HG03469 (cell line): ENCODE data around the gene FOXM1.

Experiments
- ATAC-seq: cut with Tn5 transposase; IDR thresholded peaks from one replicate; pipeline ENCODE4 v1.9.1; 2021; ENCODE audit warnings: mild to moderate bottlenecking, moderate library complexity, moderate number of reproducible peaks; ENCODE audit not compliant: unreplicated experiment

Gene FOXM1

GRCh38 chr12:2842948-2843347 lies 34.0 kb downstream of the FOXM1 start:
- ATAC-seq, result no peak

GRCh38 chr12:2841056-2841650 lies 35.8 kb downstream of the FOXM1 start:
- no peak for ATAC-seq

GRCh38 chr12:2836574-2836973 lies 40.4 kb downstream of the FOXM1 start:
- no peak for ATAC-seq

- no peak for ATAC-seq
Measured at GRCh38 chr12:2835691-2836403, 41.1 kb downstream of the FOXM1 start.

- ATAC-seq, result no peak
Measured at GRCh38 chr12:2834581-2835491, 42.1 kb downstream of the FOXM1 start, which contains the start of gene NRIP2. Gene NRIP2 (minus strand): TSS chr12:2835035. CDS start chr12:2834983, 52 bp downstream.

- no peak for ATAC-seq
Measured at GRCh38 chr12:2833810-2834209, 43.2 kb downstream of the FOXM1 start.

- ATAC-seq, result no peak
Measured at GRCh38 chr12:2833327-2833726, 43.6 kb downstream of the FOXM1 start.

- ATAC-seq, result no peak
Measured at GRCh38 chr12:2832550-2833127, 44.3 kb downstream of the FOXM1 start.

GRCh38 chr12:2829275-2829674 lies 47.7 kb downstream of the FOXM1 start:
- ATAC-seq, result no peak

- no peak for ATAC-seq
Measured at GRCh38 chr12:2826721-2827515, 50.1 kb downstream of the FOXM1 start.

- ATAC-seq, result no peak
Measured at GRCh38 chr12:2826036-2826435, 50.9 kb downstream of the FOXM1 start.

- no peak for ATAC-seq
Measured at GRCh38 chr12:2825132-2825531, 51.8 kb downstream of the FOXM1 start.

- no peak for ATAC-seq
Measured at GRCh38 chr12:2824541-2824940, 52.4 kb downstream of the FOXM1 start.

- ATAC-seq, result no peak
Measured at GRCh38 chr12:2823483-2823882, 53.5 kb downstream of the FOXM1 start.

GRCh38 chr12:2820432-2820831 lies 56.5 kb downstream of the FOXM1 start:
- ATAC-seq, result no peak

- no peak for ATAC-seq
Measured at GRCh38 chr12:2819810-2820209, 57.2 kb downstream of the FOXM1 start.

- ATAC-seq, result no peak
Measured at GRCh38 chr12:2813214-2814185, 63.5 kb downstream of the FOXM1 start.

GRCh38 chr12:2812290-2813213 lies 64.4 kb downstream of the FOXM1 start, which contains the start of gene ITFG2:
Gene ITFG2 (plus strand): TSS chr12:2812668. CDS start chr12:2812761, 93 bp downstream.
- peak; percentile 85 for ATAC-seq
